OCI-LY1 (cell line): Measurements from ENCODE around the gene MYOF.
"Not testable (repeated sequence)": the region's sequence is repeated elsewhere in the genome, so short reads cannot be mapped to it uniquely, and the experiment has no call there.

Experiments used
- H2AFZ ChIP-seq: fragments of 200-600 bp; sonication (generic), shearing (Covaris generic); 2 replicates; pipeline ENCODE4 v1.6.0; 2014; ENCODE audit warnings: antibody characterized with exemption, mild to moderate bottlenecking, low read length
- H3F3A ChIP-seq: fragments of 200-600 bp; sonication (generic), shearing (Covaris generic); 2 replicates; pipeline ENCODE4 v1.6.0; 2014; ENCODE audit warnings: mild to moderate bottlenecking, antibody characterized with exemption, low read length, moderate library complexity; ENCODE audit not compliant: insufficient read depth
- H3K27ac ChIP-seq: fragments of 200-600 bp; sonication (generic); 2 replicates; pipeline ENCODE4 v1.5.1; 2014; ENCODE audit warnings: low read length, mixed run types, mild to moderate bottlenecking, low read depth; ENCODE audit not compliant: poor library complexity, severe bottlenecking
- H3K27me3 ChIP-seq: fragments of 200-600 bp; sonication (generic); 2 replicates; pipeline ENCODE4 v1.6.0; 2014; ENCODE audit warnings: antibody characterized with exemption, mild to moderate bottlenecking, low read length, moderate library complexity; ENCODE audit not compliant: insufficient read depth
- H3K36me3 ChIP-seq: fragments of 200-600 bp; sonication (generic); 2 replicates; pipeline ENCODE4 v1.6.1; 2014; ENCODE audit warnings: mild to moderate bottlenecking, antibody characterized with exemption, low read length, moderate library complexity, mixed read lengths; ENCODE audit not compliant: insufficient read depth
- H3K4me1 ChIP-seq: fragments of 200-600 bp; sonication (generic); 2 replicates; pipeline ENCODE4 v1.5.1; 2014; ENCODE audit warnings: mild to moderate bottlenecking, low read length, moderate library complexity; ENCODE audit not compliant: insufficient read depth, severe bottlenecking
- H3K4me2 ChIP-seq: fragments of 200-600 bp; sonication (generic), shearing (Covaris generic); 2 replicates; pipeline ENCODE4 v1.6.1; 2014; ENCODE audit warnings: low read length
- H3K4me3 ChIP-seq: fragments of 200-600 bp; sonication (generic); 2 replicates; pipeline ENCODE4 v1.5.1; 2014; ENCODE audit warnings: low read length, low read depth, mild to moderate bottlenecking, mixed read lengths; ENCODE audit not compliant: poor library complexity, severe bottlenecking
- H3K79me2 ChIP-seq: fragments of 200-600 bp; shearing (Covaris generic); 2 replicates; pipeline ENCODE4 v1.6.1; 2016; ENCODE audit warnings: mixed run types, low read length, mixed read lengths; ENCODE audit not compliant: insufficient read depth
- H3K9ac ChIP-seq: fragments of 200-600 bp; sonication (generic), shearing (Covaris generic); 2 replicates; pipeline ENCODE4 v1.6.1; 2014; ENCODE audit warnings: mild to moderate bottlenecking, low read length, mixed read lengths
- H3K9me2 ChIP-seq: fragments of 200-600 bp; sonication (generic), shearing (Covaris generic); 2 replicates; pipeline ENCODE4 v1.6.1; 2014; ENCODE audit warnings: low read depth, mild to moderate bottlenecking, low read length, mixed read lengths
- H3K9me3 ChIP-seq: fragments of 200-600 bp; shearing (Covaris generic); 2 replicates; pipeline ENCODE4 v1.6.1; 2014; ENCODE audit warnings: low read length, mixed read lengths
- H4K20me1 ChIP-seq: fragments of 200-600 bp; sonication (generic), shearing (Covaris generic); 2 replicates; pipeline ENCODE4 v1.6.0; 2016; ENCODE audit warnings: mild to moderate bottlenecking, low read length; ENCODE audit not compliant: insufficient read depth
- CTCF ChIP-seq: fragments of 200-600 bp; sonication (generic), shearing (Covaris generic); IDR thresholded peaks from 2 replicates; pipeline ENCODE4 v1.5.1; 2017; ENCODE audit warnings: mild to moderate bottlenecking, antibody characterized with exemption, low read length, moderate library complexity, mixed read lengths
- EZH2 ChIP-seq: fragments of 200-600 bp; sonication (generic), shearing (Covaris generic); IDR thresholded peaks from 2 replicates; pipeline ENCODE4 v1.8.0; 2017; ENCODE audit warnings: borderline replicate concordance, mixed run types, mild to moderate bottlenecking, antibody characterized with exemption, low read length, moderate library complexity, mixed read lengths

Gene MYOF

DNA sequence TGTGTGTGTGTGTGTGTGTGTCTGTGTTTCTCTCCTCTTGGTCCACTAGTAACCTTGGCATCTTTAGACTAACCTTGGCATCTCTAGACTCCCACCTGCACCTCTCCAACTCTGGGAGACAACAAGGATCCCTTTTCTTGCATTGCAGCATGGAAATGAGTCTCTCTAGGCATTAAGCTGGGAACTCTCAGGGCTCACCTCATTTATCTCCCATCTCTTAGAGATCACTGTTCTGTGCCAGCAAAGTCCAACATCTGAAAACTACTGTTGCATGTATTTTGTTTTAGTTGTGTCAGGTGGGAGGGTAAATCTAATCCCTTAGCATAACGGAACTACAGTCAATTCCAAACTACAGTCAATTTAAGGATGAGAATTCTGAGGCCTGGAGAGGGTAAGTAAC, 38.7 kb downstream of the MYOF start:
- Histone ChIP-seq H3K4me2 (no peak overlapping the region), H3K9ac (no peak overlapping the region)

GRCh38 chr10:93442721-93443120, 39.4 kb downstream of the MYOF start:
- not testable (repeated sequence) for H3K9me2 ChIP-seq, H3K9me3 ChIP-seq, H3F3A ChIP-seq, H3K27me3 ChIP-seq, H3K4me2 ChIP-seq, H3K4me3 ChIP-seq, H3K79me2 ChIP-seq, H4K20me1 ChIP-seq, H3K4me1 ChIP-seq, H2AFZ ChIP-seq, H3K9ac ChIP-seq, H3K27ac ChIP-seq, H3K36me3 ChIP-seq

More for the DNA sequence above, 38.7 kb downstream of the MYOF start:
- Histone ChIP-seq H3K4me1 (no peaks in the 10 kb centered on the region), H2AFZ (no peak overlapping the region), H3K79me2 (no peaks in the 10 kb centered on the region), H3K36me3 (no peaks in the 10 kb centered on the region), H3K27me3 (no peaks in the 10 kb centered on the region), H3K9me3 (no peaks in the 10 kb centered on the region), H3F3A (no peaks in the 10 kb centered on the region), H4K20me1 (no peaks in the 10 kb centered on the region), H3K27ac (no peak overlapping the region), H3K9me2 (no peaks in the 10 kb centered on the region), H3K4me3 (no peak overlapping the region)
- no peak for TF ChIP-seq CTCF
- TF ChIP-seq EZH2 = no peak

GRCh38 chr10:93440591-93441091, 41.5 kb downstream of the MYOF start:
- H3K9me2 ChIP-seq = no peaks in the 10 kb centered on the region
- TF ChIP-seq CTCF (no peak), EZH2 (no peak)
- no peak overlapping the region for H3K4me3 ChIP-seq
- H3K9ac ChIP-seq = no peak overlapping the region
- H3K79me2 ChIP-seq = no peaks in the 10 kb centered on the region
- no peak overlapping the region for H3K4me2 ChIP-seq
- H3K36me3 ChIP-seq = no peaks in the 10 kb centered on the region
- H4K20me1 ChIP-seq = no peaks in the 10 kb centered on the region
- H3K27me3 ChIP-seq = no peaks in the 10 kb centered on the region
- no peaks in the 10 kb centered on the region for H3K4me1 ChIP-seq
- no peaks in the 10 kb centered on the region for H3F3A ChIP-seq
- no peak overlapping the region for H3K27ac ChIP-seq
- H2AFZ ChIP-seq = no peak overlapping the region
- H3K9me3 ChIP-seq = no peaks in the 10 kb centered on the region

DNA sequence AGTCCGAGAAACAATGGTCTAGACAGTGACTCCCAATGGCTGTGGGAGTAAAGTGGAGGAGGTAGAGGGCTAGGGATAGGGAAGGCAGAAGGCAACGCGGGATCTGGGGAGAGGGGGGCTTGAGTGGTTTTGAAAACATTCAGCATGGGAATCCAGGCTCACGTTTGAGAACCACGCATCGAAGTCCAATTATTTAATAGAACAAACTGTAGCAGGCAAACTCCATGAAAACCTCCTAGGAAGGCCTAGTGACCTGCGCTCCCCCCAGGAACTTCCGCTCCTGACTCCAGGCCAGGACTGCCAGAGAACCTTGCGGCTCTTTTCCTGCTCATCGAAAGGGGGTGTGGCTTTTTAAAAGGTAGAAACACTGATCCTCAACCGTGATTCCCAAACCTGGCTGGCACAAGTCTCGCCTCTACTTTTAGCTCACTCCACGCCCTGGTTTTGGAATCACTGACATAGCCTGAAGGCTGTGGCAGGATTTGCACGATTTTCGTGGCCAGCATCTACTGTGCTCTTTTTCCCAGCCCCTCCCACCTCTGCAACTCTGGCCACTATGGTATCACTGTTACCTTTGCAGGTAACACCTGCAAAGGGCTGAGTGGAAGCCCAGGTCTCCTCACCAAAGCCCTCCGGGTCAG, 43.4 kb downstream of the MYOF start:
- Histone ChIP-seq H3K27ac (no peak overlapping the region), H3F3A (no peaks in the 10 kb centered on the region)

More for the DNA sequence above, 43.4 kb downstream of the MYOF start:
- no peaks in the 10 kb centered on the region for H3K27me3 ChIP-seq
- H2AFZ ChIP-seq = no peak overlapping the region
- H3K9me2 ChIP-seq = no peaks in the 10 kb centered on the region
- no peak for TF ChIP-seq CTCF
- no peak for TF ChIP-seq EZH2
- H3K36me3 ChIP-seq = no peaks in the 10 kb centered on the region
- H4K20me1 ChIP-seq = no peaks in the 10 kb centered on the region
- H3K9me3 ChIP-seq = no peaks in the 10 kb centered on the region
- no peak overlapping the region for H3K9ac ChIP-seq
- H3K79me2 ChIP-seq = no peaks in the 10 kb centered on the region
- H3K4me1 ChIP-seq = no peaks in the 10 kb centered on the region
- no peak overlapping the region for H3K4me2 ChIP-seq
- H3K4me3 ChIP-seq = no peak overlapping the region
